SJCRH30 (cell line): ENCODE data around the gene LHFPL5. TPM values are rescaled to one million over a fixed set of nuclear protein-coding genes. Genes with fewer than 3 reads are reported as not detected.

Experiments
- DNase-seq, 2 experiments: peaks; one replicate each; pipeline ENCODE4 v3.0.0-alpha.2; 2015 to 2020
- H3K27ac ChIP-seq: fragments of 250-450 bp; sonication (Bioruptor Pico); 2 replicates; pipeline ENCODE4 v1.5.1; 2020; ENCODE audit warnings: mild to moderate bottlenecking, moderate library complexity
- H3K27me3 ChIP-seq: fragments of 250-450 bp; sonication (Bioruptor Pico); 2 replicates; pipeline ENCODE4 v1.5.1; 2020; ENCODE audit warnings: mild to moderate bottlenecking, moderate library complexity
- H3K36me3 ChIP-seq: fragments of 250-450 bp; sonication (Bioruptor Pico); 2 replicates; pipeline ENCODE4 v1.5.1; 2020; ENCODE audit warnings: mild to moderate bottlenecking, moderate library complexity
- H3K4me1 ChIP-seq: fragments of 250-450 bp; sonication (Bioruptor Pico); 2 replicates; pipeline ENCODE4 v1.5.1; 2020; ENCODE audit warnings: mild to moderate bottlenecking, moderate library complexity
- H3K4me3 ChIP-seq: fragments of 250-450 bp; sonication (Bioruptor Pico); 2 replicates; pipeline ENCODE4 v1.5.1; 2020; ENCODE audit warnings: mild to moderate bottlenecking, moderate library complexity
- H3K9me3 ChIP-seq: fragments of 250-450 bp; sonication (Bioruptor Pico); replicated peaks from 2 replicates; pipeline ENCODE4 v1.5.1; 2020; ENCODE audit warnings: mild to moderate bottlenecking, moderate library complexity
- total RNA-seq: library from RNA; depleted of rRNA; stranded (reverse); fragments of >200 nt; shearing (Covaris generic); gene quantifications from 2 replicates; pipeline ENCODE4 v1.2.3, GENCODE V29; 2014; rRNA removed

LHFPL5 gene
- total RNA-seq, 1 experiment from 2014 or later = 0.08 TPM

GRCh38 chr6:35859367-35859766 is 54.2 kb downstream of the LHFPL5 start:
- DNase-seq = no peak
- Histone ChIP-seq H3K27me3 (no peaks in the 10 kb centered on the region), H3K9me3 (no peaks in the 10 kb centered on the region), H3K27ac (no peak overlapping the region), H3K4me3 (no peak overlapping the region), H3K4me1 (no peaks in the 10 kb centered on the region), H3K36me3 (peaks cover 57% of the 10 kb centered on the region)

Other genes starting within 250 kb of the LHFPL5 start
- not detected in 2 replicates for gene FKBP5, start 116.4 kb upstream of the LHFPL5 start, total RNA-seq
- not detected in 2 replicates for gene ARMC12, start 68.3 kb upstream of the LHFPL5 start, total RNA-seq
- gene CLPSL2, start 28.8 kb upstream of the LHFPL5 start, total RNA-seq = not detected in 2 replicates
- gene CLPSL1, start 24.3 kb upstream of the LHFPL5 start, total RNA-seq = not detected in 2 replicates
- not detected in 2 replicates for gene CLPS, start 8.0 kb upstream of the LHFPL5 start, total RNA-seq
- 86.8 and 101 TPM in 2 replicates for gene SRPK1, start 115.7 kb downstream of the LHFPL5 start, total RNA-seq
- not detected in 2 replicates for gene SLC26A8, start 219.3 kb downstream of the LHFPL5 start, total RNA-seq
- gene MAPK14, start 222.5 kb downstream of the LHFPL5 start, total RNA-seq = 41.0 and 43.8 TPM in 2 replicates